GM21515 (cell line): ENCODE measurements around the gene PXDN.
"Not testable (repeated sequence)": the region's sequence is repeated elsewhere in the genome, so short reads cannot be mapped to it uniquely, and the experiment has no call there.

Experiments used
- ATAC-seq: cut with Tn5 transposase; IDR thresholded peaks from one replicate; pipeline ENCODE4 v1.9.1; 2021; ENCODE audit not compliant: unreplicated experiment

Gene PXDN

DNA sequence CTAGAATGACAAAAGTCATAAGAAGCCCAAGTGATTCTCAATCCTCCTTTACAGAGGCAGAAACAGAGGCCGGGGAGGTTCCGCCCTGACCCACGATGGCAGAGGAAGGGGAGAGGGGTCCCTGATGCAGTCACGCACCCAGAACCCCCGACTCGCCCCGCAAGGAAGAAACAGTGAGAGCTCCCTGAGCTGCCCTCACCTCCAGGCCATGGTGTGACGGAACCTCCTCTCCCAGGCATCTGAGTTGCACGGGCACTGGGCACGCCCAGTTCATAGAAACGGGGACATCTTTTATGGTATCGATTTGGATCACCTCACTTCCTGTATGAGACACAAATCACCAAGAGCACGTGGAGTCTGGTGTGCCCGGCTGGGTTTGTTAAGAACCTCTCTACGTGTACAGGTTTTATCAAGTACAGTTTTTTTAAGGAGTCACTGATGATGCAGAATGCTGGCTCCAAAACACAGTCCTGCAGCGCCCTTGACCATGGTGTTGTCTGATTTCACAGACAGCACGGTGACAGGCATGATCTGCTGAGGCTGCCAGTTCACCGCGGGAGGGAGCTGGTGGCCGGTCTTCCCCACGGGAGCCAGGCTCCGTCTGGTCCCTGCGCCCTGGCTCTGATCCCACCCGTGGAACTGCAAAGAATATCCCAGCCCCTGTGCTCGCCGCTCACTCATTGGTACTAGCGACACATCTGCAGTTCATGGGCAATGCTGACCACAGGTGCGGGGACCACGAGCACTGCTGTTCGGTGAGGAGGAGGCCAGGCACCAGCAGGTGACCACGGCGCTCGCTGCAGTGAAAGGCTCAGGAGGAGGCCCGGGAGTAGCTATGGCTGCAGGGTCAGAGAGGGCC is 35.6 kb downstream of the PXDN start:
- no peak for ATAC-seq

GRCh38 chr2:1707771-1708418 is 36.4 kb downstream of the PXDN start:
- no peak for ATAC-seq

GRCh38 chr2:1706089-1706841 is 38.0 kb downstream of the PXDN start:
- not testable (repeated sequence) for ATAC-seq

DNA sequence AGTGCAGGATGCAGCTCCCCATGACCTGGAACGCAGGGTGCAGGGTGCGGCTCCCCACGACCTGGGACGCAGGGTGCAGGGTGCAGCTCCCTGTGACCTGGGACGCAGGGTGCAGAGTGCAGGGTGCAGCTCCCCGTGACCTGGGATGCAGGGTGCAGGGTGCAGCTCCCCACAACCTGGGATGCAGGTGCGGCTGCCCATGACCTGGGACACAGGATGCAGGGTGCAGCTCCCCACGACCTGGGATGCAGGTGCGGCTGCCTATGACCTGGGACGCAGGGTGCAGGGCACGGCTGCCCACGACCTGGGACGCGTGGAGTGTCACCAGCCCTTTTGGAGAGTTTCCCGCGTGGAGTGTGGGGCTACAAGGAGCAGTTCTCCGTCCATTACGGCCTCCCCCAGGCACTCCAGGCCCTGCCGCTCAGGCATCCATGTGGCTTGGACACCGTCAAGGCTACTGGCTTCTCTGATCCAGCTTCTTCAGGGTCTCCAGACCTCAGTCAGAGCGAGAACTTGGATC is 38.7 kb downstream of the PXDN start:
- no peak for ATAC-seq

GRCh38 chr2:1704631-1705556 is 39.4 kb downstream of the PXDN start:
- ATAC-seq = no peak

DNA sequence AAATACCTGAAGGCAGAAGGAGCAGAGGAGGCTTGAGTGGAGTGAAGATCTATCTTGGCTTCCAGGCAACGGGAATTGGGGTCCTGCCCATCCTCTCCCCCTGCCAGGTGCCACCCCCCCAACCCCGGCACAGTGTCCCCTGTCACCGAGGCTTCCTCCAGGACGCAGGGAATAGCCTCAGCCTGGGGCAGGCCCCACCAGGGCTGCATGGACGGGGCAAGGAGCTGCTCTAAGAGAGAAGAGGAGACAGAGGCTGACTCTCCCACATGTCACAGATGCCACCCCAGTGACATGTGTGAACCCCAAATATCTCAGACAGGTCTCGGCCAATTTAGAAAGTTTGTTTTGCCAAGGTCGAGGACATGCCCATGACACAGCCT is 42.1 kb downstream of the PXDN start:
- no peak for ATAC-seq

GRCh38 chr2:1701556-1702185 is 42.6 kb downstream of the PXDN start:
- no peak for ATAC-seq

GRCh38 chr2:1701020-1701419 is 43.3 kb downstream of the PXDN start:
- ATAC-seq = no peak

DNA sequence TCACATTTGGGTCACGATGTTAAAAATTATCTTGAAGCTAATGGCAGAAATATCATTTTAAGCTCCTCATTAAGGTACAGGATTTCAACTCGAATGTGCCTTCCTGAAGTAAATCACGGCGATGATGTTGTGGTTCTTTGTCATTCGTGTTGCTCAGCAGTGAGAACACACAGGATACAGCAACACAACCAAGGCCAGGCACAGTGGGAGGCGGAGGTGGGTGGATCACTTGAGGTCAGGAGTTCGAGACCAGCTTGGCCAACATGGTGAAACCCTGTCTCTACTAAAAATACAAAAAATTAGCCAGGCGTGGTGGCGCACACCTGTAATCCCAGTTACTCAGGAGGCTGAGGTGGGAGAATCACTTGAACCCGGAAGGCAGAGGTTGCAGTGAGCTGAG is 43.9 kb downstream of the PXDN start:
- ATAC-seq = not testable (repeated sequence)

DNA sequence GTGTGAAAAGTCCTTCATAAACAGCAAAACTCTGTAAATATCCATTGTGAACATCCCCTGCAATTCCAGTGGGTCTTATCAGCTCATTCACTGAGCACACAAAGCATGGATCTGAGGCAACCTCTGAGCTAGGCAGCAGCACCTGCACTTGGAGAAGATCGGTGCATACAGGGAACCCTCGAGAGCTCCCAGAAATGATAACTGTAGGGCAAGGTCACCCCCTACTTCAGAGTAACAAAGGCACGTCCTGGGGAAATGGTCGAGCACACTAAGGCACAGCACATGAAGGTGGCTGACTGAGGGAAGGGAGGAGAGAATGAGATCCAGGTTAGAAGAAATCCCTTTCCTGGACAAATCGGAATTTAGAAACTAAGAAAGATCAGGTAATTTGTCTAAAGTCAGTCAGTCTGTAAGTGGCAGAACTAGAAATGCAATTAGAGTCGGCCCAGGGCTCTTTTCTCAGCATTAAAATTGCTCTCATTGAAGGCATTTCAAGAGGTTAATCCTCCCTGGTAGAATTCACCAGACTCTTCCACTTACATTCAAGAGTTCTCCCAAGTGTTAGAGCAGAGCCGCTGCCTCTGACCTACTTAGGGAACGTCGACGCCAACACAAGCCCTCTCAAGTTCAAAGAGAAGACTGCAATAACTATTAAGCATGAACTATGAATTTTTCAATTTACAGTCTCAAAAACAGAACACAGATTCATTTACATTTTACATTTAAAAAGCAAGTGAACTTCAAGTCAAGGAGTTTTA is 45.9 kb downstream of the PXDN start:
- ATAC-seq = no peak

GRCh38 chr2:1697601-1698000 is 46.7 kb downstream of the PXDN start:
- ATAC-seq = no peak

DNA sequence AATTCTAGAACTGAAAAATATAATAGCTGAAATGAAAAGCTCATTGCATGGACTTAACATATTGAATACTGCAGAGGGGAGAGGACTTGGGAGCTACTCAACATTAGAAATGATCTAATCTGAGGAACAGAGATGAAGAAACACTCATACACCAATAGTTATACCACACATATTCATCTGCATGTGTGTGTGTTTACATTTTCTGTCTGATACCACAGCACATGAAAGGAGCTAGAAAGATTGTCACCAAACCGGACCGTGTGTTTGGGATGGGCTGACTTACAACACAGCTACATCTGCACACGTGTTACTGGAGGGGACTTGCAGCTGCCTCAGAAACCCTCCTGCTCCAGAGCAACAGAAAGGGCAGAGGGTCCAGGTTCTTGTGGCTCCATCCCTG is 47.8 kb downstream of the PXDN start:
- ATAC-seq = no peak

GRCh38 chr2:1694371-1695271 is 49.7 kb downstream of the PXDN start:
- no peak for ATAC-seq

GRCh38 chr2:1693723-1694122 is 50.6 kb downstream of the PXDN start:
- no peak for ATAC-seq

DNA sequence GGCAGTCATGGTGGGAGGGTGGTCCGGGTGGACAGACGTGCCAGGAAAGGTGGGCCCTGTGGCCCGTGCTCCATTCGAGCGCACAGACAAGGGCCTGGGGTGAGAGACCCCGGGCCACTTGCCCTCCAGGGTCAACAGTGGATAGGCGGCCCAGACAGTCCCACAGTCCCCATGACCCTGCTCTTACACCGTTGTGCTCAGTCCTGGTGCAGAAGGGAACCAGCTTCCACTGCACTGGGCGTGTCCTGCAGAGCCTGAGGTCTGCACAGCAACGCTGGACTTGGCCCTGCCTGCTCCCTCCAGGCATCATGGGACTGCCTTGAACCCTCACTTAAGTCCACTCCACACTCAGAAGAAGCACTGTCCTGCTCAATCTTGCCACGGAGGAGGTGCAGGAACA is 52.0 kb downstream of the PXDN start:
- no peak for ATAC-seq

DNA sequence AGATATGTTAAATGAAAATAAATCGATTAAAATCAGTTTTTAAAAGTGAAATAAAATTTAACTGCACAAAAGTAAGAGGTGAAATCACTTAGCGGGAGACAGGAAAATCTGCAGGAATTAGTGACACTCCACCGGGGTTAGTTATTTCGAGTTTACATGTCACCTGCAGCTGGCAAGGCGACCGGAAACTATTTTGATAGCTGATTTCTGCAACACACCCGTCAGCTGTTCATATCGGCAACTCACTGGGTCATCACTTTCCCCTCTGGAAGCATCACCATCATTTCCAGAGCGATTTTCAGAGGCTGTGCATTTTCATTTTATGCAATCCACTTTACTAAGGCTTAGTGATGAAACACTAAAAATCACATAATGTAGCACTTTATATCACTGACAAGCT is 52.9 kb downstream of the PXDN start:
- ATAC-seq = no peak

- no peak for ATAC-seq
These were observed 54.1 kb downstream of the PXDN start for GRCh38 chr2:1690056-1690775.

DNA sequence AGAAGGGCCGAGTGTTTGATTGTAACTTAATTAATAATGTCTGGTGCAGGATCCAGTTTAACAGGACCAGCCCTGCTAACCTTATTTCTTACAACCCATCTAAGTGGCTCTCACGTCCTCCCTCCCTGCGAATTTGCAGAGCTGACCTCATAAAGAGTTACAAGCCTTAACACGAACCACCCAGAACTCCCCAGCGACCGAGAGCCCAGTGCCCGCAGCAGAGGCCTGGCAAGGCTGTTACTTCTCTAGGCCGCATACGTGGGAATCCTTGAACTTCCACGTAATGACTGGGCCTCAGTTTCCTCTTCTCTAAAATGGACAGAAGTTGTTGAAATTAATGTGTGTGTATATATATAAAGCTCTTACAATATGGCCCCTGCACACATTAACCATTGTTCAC is 55.5 kb downstream of the PXDN start:
- no peak for ATAC-seq
